Activated CD4-positive, alpha-beta T cell treated with anti-CD3 and anti-CD28 coated beads, Interleukin-2, amount 10 ng/mL, durations not matched to agents 7 days and 5 days (primary cell): ENCODE data around the gene PCDH9. TPM values are rescaled to one million over a fixed set of nuclear protein-coding genes. Genes with fewer than 3 reads are reported as not detected.

Experiments
- CTCF ChIA-PET: fragments of 350-600 bp; sonication (Branson Sonifier 250); formaldehyde crosslinking; loops from one replicate; lab custom pipeline; 2021; ENCODE audit warnings: antibody characterized with exemption; lab: Charles Lee
- POLR2A ChIA-PET: fragments of 350-600 bp; sonication (Branson Sonifier 250); formaldehyde crosslinking; loops from one replicate; lab custom pipeline; 2021; ENCODE audit warnings: antibody characterized with exemption; lab: Charles Lee
- DNase-seq: peaks from one replicate; pipeline ENCODE4 v3.0.0-alpha.2; 2020
- H3K27ac Mint-ChIP-seq: one replicate; pipeline ENCODE4 v1.8.0; 2021; ENCODE audit warnings: mild to moderate bottlenecking, moderate library complexity, mixed read lengths
- H3K27me3 Mint-ChIP-seq: one replicate; pipeline ENCODE4 v1.8.0; 2021; ENCODE audit warnings: mixed read lengths
- H3K36me3 Mint-ChIP-seq: one replicate; pipeline ENCODE4 v1.8.0; 2021; ENCODE audit warnings: low read depth, mixed read lengths
- H3K4me1 Mint-ChIP-seq: one replicate; pipeline ENCODE4 v1.8.0; 2021; ENCODE audit warnings: mixed read lengths
- H3K4me3 Mint-ChIP-seq: one replicate; pipeline ENCODE4 v1.8.0; 2021; ENCODE audit warnings: mild to moderate bottlenecking, moderate library complexity, mixed read lengths
- H3K9me3 Mint-ChIP-seq: one replicate; pipeline ENCODE4 v1.8.0; 2021; ENCODE audit warnings: mixed read lengths
- total RNA-seq, 2 experiments: library from RNA; stranded (reverse); gene quantifications; one replicate each; pipeline ENCODE4 v1.2.3, GENCODE V29; 2021

PCDH9 gene
- total RNA-seq, 2 experiments from 2014 or later = 0.25 to 0.30 TPM

GRCh38 chr13:67008075-67008668 is 222.0 kb downstream of the PCDH9 start:
- CTCF ChIA-PET = no interaction called here
- no peak overlapping the region for H3K4me3 Mint-ChIP-seq

GRCh38 chr13:67004511-67004910 is 225.6 kb downstream of the PCDH9 start:
- Mint-ChIP-seq H3K36me3 (no peaks in the 10 kb centered on the region), H3K9me3 (no peaks in the 10 kb centered on the region), H3K4me3 (no peak overlapping the region), H3K27me3 (no peaks in the 10 kb centered on the region), H3K27ac (no peak overlapping the region), H3K4me1 (no peaks in the 10 kb centered on the region)
- no peak for DNase-seq
- POLR2A ChIA-PET = no interaction called here
- CTCF ChIA-PET = no interaction called here

More at GRCh38 chr13:67008075-67008668, 222.0 kb downstream of the PCDH9 start:
- Mint-ChIP-seq H3K9me3 (no peaks in the 10 kb centered on the region), H3K4me1 (no peaks in the 10 kb centered on the region), H3K27me3 (no peaks in the 10 kb centered on the region), H3K36me3 (no peaks in the 10 kb centered on the region), H3K27ac (no peak overlapping the region)
- no peak for DNase-seq
- POLR2A ChIA-PET = no interaction called here

GRCh38 chr13:67003743-67004142 is 226.4 kb downstream of the PCDH9 start:
- ChIA-PET CTCF (no interaction called here), POLR2A (no interaction called here)
- H3K4me1 Mint-ChIP-seq = no peaks in the 10 kb centered on the region
- H3K27me3 Mint-ChIP-seq = no peaks in the 10 kb centered on the region
- no peaks in the 10 kb centered on the region for H3K36me3 Mint-ChIP-seq
- H3K27ac Mint-ChIP-seq = no peak overlapping the region
- H3K9me3 Mint-ChIP-seq = no peaks in the 10 kb centered on the region
- DNase-seq = no peak
- H3K4me3 Mint-ChIP-seq = no peak overlapping the region

GRCh38 chr13:67001363-67001762 is 228.8 kb downstream of the PCDH9 start:
- DNase-seq = no peak
- H3K4me3 Mint-ChIP-seq = no peak overlapping the region
- H3K4me1 Mint-ChIP-seq = no peaks in the 10 kb centered on the region
- no peak overlapping the region for H3K27ac Mint-ChIP-seq
- no peaks in the 10 kb centered on the region for H3K27me3 Mint-ChIP-seq
- H3K9me3 Mint-ChIP-seq = no peaks in the 10 kb centered on the region
- ChIA-PET POLR2A (no interaction called here), CTCF (no interaction called here)
- no peaks in the 10 kb centered on the region for H3K36me3 Mint-ChIP-seq

GRCh38 chr13:66996503-66996902 is 233.6 kb downstream of the PCDH9 start:
- H3K4me1 Mint-ChIP-seq = no peaks in the 10 kb centered on the region
- POLR2A ChIA-PET = no interaction called here
- CTCF ChIA-PET = no interaction called here
- no peaks in the 10 kb centered on the region for H3K27me3 Mint-ChIP-seq
- H3K9me3 Mint-ChIP-seq = no peaks in the 10 kb centered on the region
- H3K4me3 Mint-ChIP-seq = no peak overlapping the region
- no peak for DNase-seq
- H3K27ac Mint-ChIP-seq = no peak overlapping the region
- no peaks in the 10 kb centered on the region for H3K36me3 Mint-ChIP-seq

- H3K4me3 Mint-ChIP-seq = no peak overlapping the region
- H3K27ac Mint-ChIP-seq = no peak overlapping the region
- POLR2A ChIA-PET = no interaction called here
- CTCF ChIA-PET = no interaction called here
- H3K36me3 Mint-ChIP-seq = no peaks in the 10 kb centered on the region
- no peaks in the 10 kb centered on the region for H3K27me3 Mint-ChIP-seq
- no peaks in the 10 kb centered on the region for H3K9me3 Mint-ChIP-seq
- DNase-seq = no peak
- no peaks in the 10 kb centered on the region for H3K4me1 Mint-ChIP-seq
Measured at GRCh38 chr13:66995203-66995611, 234.9 kb downstream of the PCDH9 start.

- Mint-ChIP-seq H3K36me3 (no peaks in the 10 kb centered on the region), H3K27me3 (no peaks in the 10 kb centered on the region), H3K9me3 (no peaks in the 10 kb centered on the region), H3K4me3 (no peak overlapping the region), H3K4me1 (no peaks in the 10 kb centered on the region), H3K27ac (no peak overlapping the region)
- ChIA-PET CTCF (no interaction called here), POLR2A (no interaction called here)
- no peak for DNase-seq
Measured at GRCh38 chr13:66994517-66995202, 235.5 kb downstream of the PCDH9 start.

GRCh38 chr13:66994097-66994496 is 236.0 kb downstream of the PCDH9 start:
- no peaks in the 10 kb centered on the region for H3K9me3 Mint-ChIP-seq
- no peaks in the 10 kb centered on the region for H3K4me1 Mint-ChIP-seq
- H3K36me3 Mint-ChIP-seq = no peaks in the 10 kb centered on the region
- no peaks in the 10 kb centered on the region for H3K27me3 Mint-ChIP-seq
- H3K27ac Mint-ChIP-seq = no peak overlapping the region
- no peak overlapping the region for H3K4me3 Mint-ChIP-seq
- peak; percentile 31 for DNase-seq
- ChIA-PET POLR2A (no interaction called here), CTCF (no interaction called here)

GRCh38 chr13:66992719-66993118 is 237.4 kb downstream of the PCDH9 start:
- no peaks in the 10 kb centered on the region for H3K4me1 Mint-ChIP-seq
- no peak for DNase-seq
- ChIA-PET POLR2A (no interaction called here), CTCF (no interaction called here)
- no peaks in the 10 kb centered on the region for H3K36me3 Mint-ChIP-seq
- H3K27me3 Mint-ChIP-seq = no peaks in the 10 kb centered on the region
- no peak overlapping the region for H3K27ac Mint-ChIP-seq
- no peaks in the 10 kb centered on the region for H3K9me3 Mint-ChIP-seq
- no peak overlapping the region for H3K4me3 Mint-ChIP-seq

GRCh38 chr13:66992183-66992582 is 238.0 kb downstream of the PCDH9 start:
- no peak for DNase-seq
- Mint-ChIP-seq H3K4me3 (no peak overlapping the region), H3K27ac (no peak overlapping the region), H3K4me1 (no peaks in the 10 kb centered on the region), H3K27me3 (no peaks in the 10 kb centered on the region), H3K36me3 (no peaks in the 10 kb centered on the region), H3K9me3 (no peaks in the 10 kb centered on the region)
- ChIA-PET POLR2A (no interaction called here), CTCF (no interaction called here)

GRCh38 chr13:66984241-66984640 is 245.9 kb downstream of the PCDH9 start:
- Mint-ChIP-seq H3K27me3 (no peaks in the 10 kb centered on the region), H3K9me3 (no peaks in the 10 kb centered on the region), H3K4me1 (no peaks in the 10 kb centered on the region), H3K4me3 (no peak overlapping the region), H3K27ac (no peak overlapping the region), H3K36me3 (no peaks in the 10 kb centered on the region)
- ChIA-PET POLR2A (no interaction called here), CTCF (no interaction called here)
- DNase-seq = no peak

GRCh38 chr13:66981912-66982311 is 248.2 kb downstream of the PCDH9 start:
- H3K27ac Mint-ChIP-seq = no peak overlapping the region
- H3K4me3 Mint-ChIP-seq = no peak overlapping the region
- ChIA-PET CTCF (no interaction called here), POLR2A (no interaction called here)
- H3K27me3 Mint-ChIP-seq = no peaks in the 10 kb centered on the region
- no peak for DNase-seq
- no peaks in the 10 kb centered on the region for H3K36me3 Mint-ChIP-seq
- no peaks in the 10 kb centered on the region for H3K4me1 Mint-ChIP-seq
- H3K9me3 Mint-ChIP-seq = no peaks in the 10 kb centered on the region

- H3K27ac Mint-ChIP-seq = no peak overlapping the region
Measured at GRCh38 chr13:66977161-66977560, 253.0 kb downstream of the PCDH9 start.

GRCh38 chr13:66974889-66975288 is 255.2 kb downstream of the PCDH9 start:
- no peak for DNase-seq
- no peaks in the 10 kb centered on the region for H3K36me3 Mint-ChIP-seq
- ChIA-PET CTCF (interaction anchor here (0.6 kb wide), 1 partner anchor 449 kb away, joined by 3 read pairs; no protein-coding TSS in a partner anchor), POLR2A (no interaction called here)
- H3K4me3 Mint-ChIP-seq = no peak overlapping the region
- no peaks in the 10 kb centered on the region for H3K27me3 Mint-ChIP-seq
- no peaks in the 10 kb centered on the region for H3K9me3 Mint-ChIP-seq
- no peaks in the 10 kb centered on the region for H3K4me1 Mint-ChIP-seq
- no peak overlapping the region for H3K27ac Mint-ChIP-seq

More at GRCh38 chr13:66977161-66977560, 253.0 kb downstream of the PCDH9 start:
- ChIA-PET CTCF (no interaction called here), POLR2A (no interaction called here)
- Mint-ChIP-seq H3K27me3 (no peaks in the 10 kb centered on the region), H3K36me3 (no peaks in the 10 kb centered on the region), H3K4me3 (no peak overlapping the region), H3K4me1 (no peaks in the 10 kb centered on the region), H3K9me3 (no peaks in the 10 kb centered on the region)
- DNase-seq = no peak
